GM19351 (cell line): ENCODE results near the gene VGF.
"Not testable (repeated sequence)": the region's sequence is repeated elsewhere in the genome, so short reads cannot be mapped to it uniquely, and the experiment has no call there.

Source experiments
- ATAC-seq: cut with Tn5 transposase; IDR thresholded peaks from one replicate; pipeline ENCODE4 v1.9.1; 2021; ENCODE audit warnings: mild to moderate bottlenecking, moderate library complexity; ENCODE audit not compliant: unreplicated experiment

The VGF gene

GRCh38 chr7:101165075-101165957 is at the start of gene VGF:
Gene VGF (minus strand): TSS chr7:101165569. CDS start chr7:101164843, 726 bp downstream.
- ATAC-seq: peak; percentile 67

GRCh38 chr7:101212014-101212413 is 46.6 kb upstream of the VGF start:
- ATAC-seq: no peak

- ATAC-seq: no peak
Observed at GRCh38 chr7:101211501-101211900, 46.1 kb upstream of the VGF start.

- no peak for ATAC-seq
Observed at GRCh38 chr7:101210143-101210542, 44.8 kb upstream of the VGF start.

- ATAC-seq: no peak
Observed at GRCh38 chr7:101208794-101209193, 43.4 kb upstream of the VGF start.

- no peak for ATAC-seq
Observed at GRCh38 chr7:101207459-101207858, 42.1 kb upstream of the VGF start.

GRCh38 chr7:101206665-101207042 is 41.3 kb upstream of the VGF start:
- no peak for ATAC-seq

- ATAC-seq: no peak
Observed at GRCh38 chr7:101205901-101206664, 40.7 kb upstream of the VGF start.

- ATAC-seq: not testable (repeated sequence)
Observed at GRCh38 chr7:101203740-101204738, 38.7 kb upstream of the VGF start.

GRCh38 chr7:101202603-101202918 is 37.2 kb upstream of the VGF start:
- ATAC-seq: no peak

GRCh38 chr7:101201695-101202602 is 36.6 kb upstream of the VGF start:
- ATAC-seq: no peak

GRCh38 chr7:101200862-101201599 is 35.7 kb upstream of the VGF start, which contains the start of gene MOGAT3:
Gene MOGAT3 (minus strand): TSS chr7:101201036. CDS start chr7:101200854, 182 bp downstream.
- ATAC-seq: no peak

GRCh38 chr7:101200504-101200861 is 35.1 kb upstream of the VGF start:
- ATAC-seq: no peak

- ATAC-seq: not testable (repeated sequence)
Observed at GRCh38 chr7:101199522-101199921, 34.2 kb upstream of the VGF start.

GRCh38 chr7:101198476-101198875 is 33.1 kb upstream of the VGF start:
- ATAC-seq: no peak

- ATAC-seq: no peak
Observed at GRCh38 chr7:101197991-101198390, 32.6 kb upstream of the VGF start.

- no peak for ATAC-seq
Observed at GRCh38 chr7:101195884-101196283, 30.5 kb upstream of the VGF start.

GRCh38 chr7:101189109-101189508 is 23.7 kb upstream of the VGF start:
- ATAC-seq: no peak

GRCh38 chr7:101186844-101187428 is 21.6 kb upstream of the VGF start:
- no peak for ATAC-seq
